ENCODE measurements around the gene FBRS.

DNA sequence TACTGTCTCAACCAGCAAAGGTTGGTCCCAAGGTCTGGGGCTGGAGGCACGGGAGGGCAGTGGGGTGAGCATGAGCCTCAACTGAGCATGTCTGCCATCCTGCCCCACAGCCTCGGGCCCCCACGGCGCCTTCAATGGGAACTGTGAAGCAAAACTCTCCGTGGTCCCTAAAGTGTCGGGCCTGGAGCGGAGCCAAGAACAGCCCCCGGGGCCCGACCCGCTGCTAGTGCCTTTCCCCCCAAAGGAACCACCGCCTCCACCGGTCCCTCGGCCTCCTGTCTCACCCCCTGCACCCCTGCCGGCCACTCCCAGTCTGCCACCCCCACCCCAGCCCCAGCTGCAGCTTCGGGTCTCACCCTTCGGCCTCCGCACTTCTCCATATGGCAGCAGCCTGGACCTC, 4.2 kb downstream of the FBRS start:
- no peak for TF ChIP-seq PHF8 (IDR thresholded peaks at IDR 0.05; ENCODE audit: borderline replicate concordance, low read depth)
- no peak for TF ChIP-seq POLR2A (IDR thresholded peaks at IDR 0.05; ENCODE audit: low read length)
- TF ChIP-seq, protein P1, sequence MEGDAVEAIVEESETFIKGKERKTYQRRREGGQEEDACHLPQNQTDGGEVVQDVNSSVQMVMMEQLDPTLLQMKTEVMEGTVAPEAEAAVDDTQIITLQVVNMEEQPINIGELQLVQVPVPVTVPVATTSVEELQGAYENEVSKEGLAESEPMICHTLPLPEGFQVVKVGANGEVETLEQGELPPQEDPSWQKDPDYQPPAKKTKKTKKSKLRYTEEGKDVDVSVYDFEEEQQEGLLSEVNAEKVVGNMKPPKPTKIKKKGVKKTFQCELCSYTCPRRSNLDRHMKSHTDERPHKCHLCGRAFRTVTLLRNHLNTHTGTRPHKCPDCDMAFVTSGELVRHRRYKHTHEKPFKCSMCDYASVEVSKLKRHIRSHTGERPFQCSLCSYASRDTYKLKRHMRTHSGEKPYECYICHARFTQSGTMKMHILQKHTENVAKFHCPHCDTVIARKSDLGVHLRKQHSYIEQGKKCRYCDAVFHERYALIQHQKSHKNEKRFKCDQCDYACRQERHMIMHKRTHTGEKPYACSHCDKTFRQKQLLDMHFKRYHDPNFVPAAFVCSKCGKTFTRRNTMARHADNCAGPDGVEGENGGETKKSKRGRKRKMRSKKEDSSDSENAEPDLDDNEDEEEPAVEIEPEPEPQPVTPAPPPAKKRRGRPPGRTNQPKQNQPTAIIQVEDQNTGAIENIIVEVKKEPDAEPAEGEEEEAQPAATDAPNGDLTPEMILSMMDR (IDR thresholded peaks at IDR 0.05) = no peak
- no peak for TF ChIP-seq JUN (IDR thresholded peaks at IDR 0.05)
- TF ChIP-seq CBX8 (IDR thresholded peaks at IDR 0.05) = no peak
- no peak for TF ChIP-seq SREBF2 (IDR thresholded peaks at IDR 0.05)

Measured in A549 (cell line).